ENCODE data around the gene CFL1.

Gene CFL1

DNA sequence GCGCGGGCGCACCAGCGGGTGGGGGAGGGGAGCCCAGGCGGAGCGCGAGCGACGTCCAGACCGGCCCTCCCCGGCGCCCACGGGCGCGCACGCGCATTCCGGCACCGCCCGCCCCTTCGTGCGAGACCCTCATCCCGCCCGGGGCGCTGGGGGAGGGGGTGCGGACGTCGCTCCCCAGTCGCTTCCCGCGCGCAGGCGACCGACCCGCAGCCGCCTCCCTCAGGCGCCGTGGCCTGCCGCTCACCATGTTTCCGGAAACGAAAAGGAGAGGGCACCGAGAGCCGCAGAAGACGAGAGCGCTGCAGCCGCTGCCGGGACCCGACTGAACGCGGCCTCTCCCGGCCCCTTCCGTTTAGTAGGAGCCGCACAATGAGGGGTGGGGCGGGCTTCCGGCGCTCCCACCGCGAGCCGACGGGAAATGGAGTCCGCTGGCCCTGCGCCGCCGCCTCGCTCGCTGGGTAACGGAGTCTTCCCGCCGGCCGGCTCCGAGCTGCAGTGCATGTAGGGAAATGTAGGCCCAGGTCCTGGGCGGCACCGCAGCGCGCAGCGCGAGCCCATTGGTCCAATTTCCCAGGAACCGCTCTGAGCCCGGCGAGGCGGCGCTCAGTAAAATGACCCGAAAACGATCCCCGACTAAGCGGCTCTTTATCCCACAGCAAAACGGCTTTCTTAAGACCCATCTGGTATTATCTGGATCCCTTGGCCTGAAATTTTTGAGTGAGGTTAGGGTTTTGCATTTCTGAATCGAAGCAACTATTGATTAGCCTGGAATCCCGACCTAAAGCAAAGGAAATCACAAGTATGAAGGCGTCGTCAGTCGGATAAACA lies at the start of gene CFL1:
TSS of gene CFL1 (minus strand) at position 328 of the 828 bp plus-strand sequence. CDS start at position 247, 81 bp downstream.
- Histone ChIP-seq H3K27me3 (replicated peaks; ENCODE audit: control insufficient read depth, insufficient read depth, low read length) (no peaks in the 10 kb centered on the region), H3K9ac (ENCODE audit: low read length) (peak within 1 kb of the TSS; percentile 99), H3K4me1 (ENCODE audit: control insufficient read depth, insufficient read depth, low read length) (peaks cover 50% of the 10 kb centered on the region), H3K4me3 (ENCODE audit: low read length) (peak within 1 kb of the TSS; percentile 94), H3K9me3 (ENCODE audit: control insufficient read depth, low read length) (no peaks in the 10 kb centered on the region), H3K36me3 (ENCODE audit: control insufficient read depth, insufficient read depth, low read length, severe bottlenecking) (peaks cover 45% of the 10 kb centered on the region)
- DNase-seq (ENCODE audit: low read depth): peak; percentile 99

DNA sequence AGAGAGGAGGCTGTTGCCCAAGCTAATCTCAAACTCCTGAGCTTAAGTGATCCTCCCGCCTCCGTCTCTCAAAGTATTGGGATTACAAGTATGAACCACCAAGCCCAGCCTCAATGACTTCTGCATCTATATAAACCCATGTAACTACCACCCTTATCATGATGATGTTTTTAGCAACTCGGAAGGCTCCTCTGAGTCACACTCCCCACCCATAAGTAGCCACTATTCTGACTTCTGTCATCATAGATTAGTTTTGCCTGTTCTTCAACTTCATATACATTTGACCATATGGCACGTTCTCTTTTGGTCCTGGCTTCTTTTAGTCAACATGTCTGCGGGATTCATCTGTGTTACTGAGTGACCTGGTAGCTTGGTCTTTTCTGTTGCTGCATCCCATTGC lies 48.6 kb upstream of the CFL1 start:
- H3K9me3 ChIP-seq (ENCODE audit: control insufficient read depth, low read length): no peaks in the 10 kb centered on the region
- no peak overlapping the region for H3K4me3 ChIP-seq (ENCODE audit: low read length)
- no peaks in the 10 kb centered on the region for H3K36me3 ChIP-seq (ENCODE audit: control insufficient read depth, insufficient read depth, low read length, severe bottlenecking)
- no peak for DNase-seq (ENCODE audit: low read depth)
- peaks cover 28% of the 10 kb centered on the region for H3K4me1 ChIP-seq (ENCODE audit: control insufficient read depth, insufficient read depth, low read length)
- H3K27me3 ChIP-seq (replicated peaks; ENCODE audit: control insufficient read depth, insufficient read depth, low read length): no peaks in the 10 kb centered on the region
- H3K9ac ChIP-seq (ENCODE audit: low read length): no peak overlapping the region

GRCh38 chr11:65903715-65904114 lies 45.7 kb upstream of the CFL1 start:
- peaks cover 32% of the 10 kb centered on the region for H3K4me1 ChIP-seq (ENCODE audit: control insufficient read depth, insufficient read depth, low read length)
- H3K4me3 ChIP-seq (ENCODE audit: low read length): no peak overlapping the region
- no peaks in the 10 kb centered on the region for H3K27me3 ChIP-seq (replicated peaks; ENCODE audit: control insufficient read depth, insufficient read depth, low read length)
- no peak for DNase-seq (ENCODE audit: low read depth)
- H3K9me3 ChIP-seq (ENCODE audit: control insufficient read depth, low read length): no peaks in the 10 kb centered on the region
- H3K9ac ChIP-seq (ENCODE audit: low read length): peak overlapping the region; percentile 61
- no peaks in the 10 kb centered on the region for H3K36me3 ChIP-seq (ENCODE audit: control insufficient read depth, insufficient read depth, low read length, severe bottlenecking)

GRCh38 chr11:65903068-65903481 lies 45.1 kb upstream of the CFL1 start:
- H3K4me1 ChIP-seq (ENCODE audit: control insufficient read depth, insufficient read depth, low read length): peaks cover 36% of the 10 kb centered on the region
- no peaks in the 10 kb centered on the region for H3K9me3 ChIP-seq (ENCODE audit: control insufficient read depth, low read length)
- H3K27me3 ChIP-seq (replicated peaks; ENCODE audit: control insufficient read depth, insufficient read depth, low read length): no peaks in the 10 kb centered on the region
- DNase-seq (ENCODE audit: low read depth): peak; percentile 80
- no peak overlapping the region for H3K4me3 ChIP-seq (ENCODE audit: low read length)
- peak overlapping the region; percentile 61 for H3K9ac ChIP-seq (ENCODE audit: low read length)
- H3K36me3 ChIP-seq (ENCODE audit: control insufficient read depth, insufficient read depth, low read length, severe bottlenecking): no peaks in the 10 kb centered on the region

GRCh38 chr11:65900899-65901180 lies 42.9 kb upstream of the CFL1 start:
- Histone ChIP-seq H3K4me3 (ENCODE audit: low read length) (peak overlapping the region; percentile 89), H3K36me3 (ENCODE audit: control insufficient read depth, insufficient read depth, low read length, severe bottlenecking) (peaks cover 8% of the 10 kb centered on the region), H3K9me3 (ENCODE audit: control insufficient read depth, low read length) (no peaks in the 10 kb centered on the region), H3K4me1 (ENCODE audit: control insufficient read depth, insufficient read depth, low read length) (peaks cover 55% of the 10 kb centered on the region), H3K9ac (ENCODE audit: low read length) (peak overlapping the region; percentile 37), H3K27me3 (replicated peaks; ENCODE audit: control insufficient read depth, insufficient read depth, low read length) (no peaks in the 10 kb centered on the region)
- DNase-seq (ENCODE audit: low read depth): no peak

GRCh38 chr11:65900125-65900898 lies 42.3 kb upstream of the CFL1 start, which contains the start of gene FOSL1:
Gene FOSL1 (minus strand): TSS chr11:65900388. CDS start chr11:65900339, 49 bp downstream.
- no peaks in the 10 kb centered on the region for H3K9me3 ChIP-seq (ENCODE audit: control insufficient read depth, low read length)
- H3K9ac ChIP-seq (ENCODE audit: low read length): peak within 1 kb of the TSS; percentile 91
- H3K36me3 ChIP-seq (ENCODE audit: control insufficient read depth, insufficient read depth, low read length, severe bottlenecking): peaks cover 13% of the 10 kb centered on the region
- peaks cover 59% of the 10 kb centered on the region for H3K4me1 ChIP-seq (ENCODE audit: control insufficient read depth, insufficient read depth, low read length)
- no peaks in the 10 kb centered on the region for H3K27me3 ChIP-seq (replicated peaks; ENCODE audit: control insufficient read depth, insufficient read depth, low read length)
- peak; percentile 96 for DNase-seq (ENCODE audit: low read depth)
- peak within 1 kb of the TSS; percentile 89 for H3K4me3 ChIP-seq (ENCODE audit: low read length)

DNA sequence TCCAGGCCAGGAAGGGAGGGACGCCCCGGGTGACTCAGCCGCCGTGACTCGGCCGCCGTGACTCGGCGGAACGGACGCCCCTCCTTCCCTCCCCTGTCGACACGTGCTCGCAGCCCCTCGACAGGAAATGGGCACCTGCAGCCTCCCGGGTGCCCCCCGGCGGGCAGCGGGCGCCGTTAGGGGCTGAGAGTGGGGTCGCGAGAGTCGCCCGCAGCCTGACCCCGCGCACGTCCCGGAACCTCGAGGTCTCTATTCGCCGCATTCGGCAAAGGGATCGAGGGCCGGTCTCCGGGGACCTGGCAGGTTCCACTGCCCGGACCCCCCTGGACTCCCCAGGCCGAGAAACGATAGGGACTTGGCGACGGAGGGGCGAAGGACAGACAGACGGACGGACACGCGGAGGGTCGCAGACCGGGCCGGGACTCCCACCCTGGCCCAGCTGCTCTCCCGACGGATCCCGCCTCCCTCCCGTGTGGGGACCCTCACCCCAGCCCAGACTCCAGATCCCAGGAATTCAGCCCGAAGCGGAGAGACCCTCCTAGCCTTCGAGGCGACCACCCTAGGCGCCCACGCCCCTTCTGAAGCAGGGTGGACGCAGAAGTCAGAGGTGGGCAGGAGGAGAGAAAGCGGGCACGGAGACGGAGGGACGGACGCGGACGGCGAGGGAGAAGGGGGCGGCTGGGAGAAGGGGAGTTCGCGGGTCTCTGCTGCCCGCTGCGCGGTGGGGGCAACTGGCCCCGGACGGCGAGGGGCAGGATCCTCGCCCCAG lies 41.6 kb upstream of the CFL1 start:
- Histone ChIP-seq H3K9me3 (ENCODE audit: control insufficient read depth, low read length) (no peaks in the 10 kb centered on the region), H3K4me3 (ENCODE audit: low read length) (peak overlapping the region; percentile 89), H3K4me1 (ENCODE audit: control insufficient read depth, insufficient read depth, low read length) (peaks cover 59% of the 10 kb centered on the region), H3K36me3 (ENCODE audit: control insufficient read depth, insufficient read depth, low read length, severe bottlenecking) (peaks cover 14% of the 10 kb centered on the region), H3K27me3 (replicated peaks; ENCODE audit: control insufficient read depth, insufficient read depth, low read length) (no peaks in the 10 kb centered on the region), H3K9ac (ENCODE audit: low read length) (peak overlapping the region; percentile 91)
- DNase-seq (ENCODE audit: low read depth): peak; percentile 92

- peak overlapping the region; percentile 91 for H3K9ac ChIP-seq (ENCODE audit: low read length)
- H3K36me3 ChIP-seq (ENCODE audit: control insufficient read depth, insufficient read depth, low read length, severe bottlenecking): peaks cover 20% of the 10 kb centered on the region
- H3K9me3 ChIP-seq (ENCODE audit: control insufficient read depth, low read length): no peaks in the 10 kb centered on the region
- peaks cover 65% of the 10 kb centered on the region for H3K4me1 ChIP-seq (ENCODE audit: control insufficient read depth, insufficient read depth, low read length)
- H3K27me3 ChIP-seq (replicated peaks; ENCODE audit: control insufficient read depth, insufficient read depth, low read length): no peaks in the 10 kb centered on the region
- H3K4me3 ChIP-seq (ENCODE audit: low read length): peak overlapping the region; percentile 89
- DNase-seq (ENCODE audit: low read depth): peak; percentile 62
Measured at GRCh38 chr11:65898656-65899355, 40.8 kb upstream of the CFL1 start.

GRCh38 chr11:65897020-65897471 lies 39.1 kb upstream of the CFL1 start:
- no peak for DNase-seq (ENCODE audit: low read depth)
- peak overlapping the region; percentile 91 for H3K9ac ChIP-seq (ENCODE audit: low read length)
- peaks cover 36% of the 10 kb centered on the region for H3K36me3 ChIP-seq (ENCODE audit: control insufficient read depth, insufficient read depth, low read length, severe bottlenecking)
- peak overlapping the region; percentile 74 for H3K4me3 ChIP-seq (ENCODE audit: low read length)
- no peaks in the 10 kb centered on the region for H3K9me3 ChIP-seq (ENCODE audit: control insufficient read depth, low read length)
- peaks cover 64% of the 10 kb centered on the region for H3K4me1 ChIP-seq (ENCODE audit: control insufficient read depth, insufficient read depth, low read length)
- no peaks in the 10 kb centered on the region for H3K27me3 ChIP-seq (replicated peaks; ENCODE audit: control insufficient read depth, insufficient read depth, low read length)

DNA sequence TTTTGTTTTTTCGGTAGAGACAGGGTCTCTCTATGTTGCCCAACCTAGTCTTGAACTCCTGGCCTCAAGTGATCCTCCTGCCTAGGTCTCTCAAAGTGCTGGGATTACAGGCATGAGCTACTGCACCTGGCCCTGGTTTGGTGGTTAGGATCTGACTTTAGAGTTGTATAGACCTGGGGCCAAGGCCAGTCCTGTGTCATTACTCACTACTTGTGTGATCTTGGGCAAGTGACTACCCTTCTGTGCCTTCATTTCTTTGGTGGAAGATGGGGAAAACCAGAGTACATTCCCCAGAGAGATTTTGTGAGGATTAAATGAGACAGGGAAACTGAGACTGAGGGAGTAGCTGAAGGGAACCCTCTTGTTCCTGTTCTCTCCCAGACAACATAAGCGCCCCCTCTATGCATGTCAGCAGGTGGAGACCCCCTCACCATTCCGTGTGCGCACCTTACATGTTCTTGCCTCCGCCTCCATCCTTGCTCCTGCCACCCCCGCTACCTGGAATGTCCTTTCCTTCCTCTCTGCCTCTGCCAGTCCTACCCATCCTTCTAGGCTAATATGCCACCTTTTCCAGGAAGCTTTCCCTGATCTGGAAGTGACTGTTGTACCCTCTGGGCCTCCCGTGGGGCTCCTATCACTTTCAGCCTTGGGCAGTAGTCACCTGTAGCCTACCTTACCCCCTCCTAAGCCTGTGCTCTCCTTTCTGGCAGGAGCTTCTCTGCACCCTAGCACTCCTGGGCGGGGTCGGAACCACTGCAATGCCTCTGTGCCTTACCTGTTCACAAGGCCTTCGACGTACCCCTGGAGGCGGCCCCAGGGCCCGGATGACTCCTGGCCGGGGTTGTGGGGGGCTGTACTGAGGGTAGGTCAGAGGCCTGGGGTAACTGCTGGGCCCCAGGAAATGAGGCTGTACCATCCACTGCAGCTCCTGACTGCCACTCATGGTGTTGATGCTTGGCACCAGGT lies 38.3 kb upstream of the CFL1 start:
- no peak for DNase-seq (ENCODE audit: low read depth)
- Histone ChIP-seq H3K36me3 (ENCODE audit: control insufficient read depth, insufficient read depth, low read length, severe bottlenecking) (peaks cover 38% of the 10 kb centered on the region), H3K4me3 (ENCODE audit: low read length) (peak overlapping the region; percentile 74), H3K9me3 (ENCODE audit: control insufficient read depth, low read length) (no peaks in the 10 kb centered on the region), H3K4me1 (ENCODE audit: control insufficient read depth, insufficient read depth, low read length) (peaks cover 62% of the 10 kb centered on the region), H3K27me3 (replicated peaks; ENCODE audit: control insufficient read depth, insufficient read depth, low read length) (no peaks in the 10 kb centered on the region), H3K9ac (ENCODE audit: low read length) (peak overlapping the region; percentile 91)

Measured in adipocyte (in vitro differentiated cells).